ENCODE data around the gene PPP6R2. TPM values are rescaled to one million over a fixed set of nuclear protein-coding genes. Genes with fewer than 3 reads are reported as not detected.

Gene PPP6R2
- total RNA-seq, 4 donors from 2014 or later, result 23.8 to 86.3 (median 37.0) TPM

GRCh38 chr22:50420015-50420414, 76.9 kb downstream of the PPP6R2 start:
- TF ChIP-seq CTCF (IDR thresholded peaks at IDR 0.05; ENCODE audit: low read depth), result no peak

- no peak for TF ChIP-seq CTCF (IDR thresholded peaks at IDR 0.05; ENCODE audit: low read depth)
These were observed 77.5 kb downstream of the PPP6R2 start for GRCh38 chr22:50420581-50420980.

GRCh38 chr22:50422046-50422445, 78.9 kb downstream of the PPP6R2 start:
- TF ChIP-seq CTCF (IDR thresholded peaks at IDR 0.05; ENCODE audit: low read depth), result no peak

GRCh38 chr22:50422961-50423815, 80.1 kb downstream of the PPP6R2 start:
- TF ChIP-seq CTCF (IDR thresholded peaks at IDR 0.05; ENCODE audit: low read depth), result no peak

GRCh38 chr22:50423956-50424355, 80.8 kb downstream of the PPP6R2 start:
- no peak for TF ChIP-seq CTCF (IDR thresholded peaks at IDR 0.05; ENCODE audit: low read depth)

- no peak for TF ChIP-seq CTCF (IDR thresholded peaks at IDR 0.05; ENCODE audit: low read depth)
These were observed 82.2 kb downstream of the PPP6R2 start for GRCh38 chr22:50425179-50425916.

GRCh38 chr22:50432131-50432876, 89.2 kb downstream of the PPP6R2 start:
- no peak for TF ChIP-seq CTCF (IDR thresholded peaks at IDR 0.05; ENCODE audit: low read depth)

Data from subcutaneous adipose tissue (tissue), 4 donors.